GM12891 (cell line): ENCODE data around the gene SIRPA.

ENCODE experiments used
- POLR2A ChIP-seq: IDR thresholded peaks from 2 replicates; pipeline ENCODE4 v1.6.1; 2011; ENCODE audit warnings: low read depth, low read length, control low read depth
- POLR2AphosphoS5 ChIP-seq: IDR thresholded peaks from 2 replicates; pipeline ENCODE4 v1.6.1; 2011; ENCODE audit warnings: low read depth, low read length, control low read depth
- SPI1 ChIP-seq: IDR thresholded peaks from 2 replicates; pipeline ENCODE4 v1.6.1; 2011; ENCODE audit warnings: low read depth, low read length, control low read depth
- TAF1 ChIP-seq: IDR thresholded peaks from 2 replicates; pipeline ENCODE4 v1.6.1; 2011; ENCODE audit warnings: low read depth, low read length, control low read depth

DNA sequence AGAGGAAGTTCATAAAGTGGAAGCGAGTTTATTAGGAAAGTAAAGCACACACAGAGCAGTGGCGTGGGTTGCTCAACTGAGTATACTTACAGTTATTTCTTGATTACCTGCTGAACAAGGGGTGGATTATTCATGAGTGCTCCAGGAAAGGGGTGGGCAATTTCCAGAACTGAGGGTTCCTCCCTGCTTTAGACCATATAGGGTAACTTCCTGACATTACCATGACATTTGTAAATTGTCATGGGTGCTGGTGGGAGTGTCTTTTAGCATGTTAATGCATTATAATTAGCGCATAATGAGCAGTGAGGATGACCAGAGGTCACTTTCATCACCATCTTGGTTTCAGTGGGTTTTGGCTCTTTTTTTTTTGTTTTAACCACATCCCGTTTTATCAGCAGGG, 68.9 kb downstream of the SIRPA start:
- TF ChIP-seq POLR2A: no peak
- no peak for TF ChIP-seq POLR2AphosphoS5
- no peak for TF ChIP-seq TAF1
- TF ChIP-seq SPI1: no peak
